ENCODE data around the gene BABAM2. TPM values are rescaled to one million over a fixed set of nuclear protein-coding genes. Genes with fewer than 3 reads are reported as not detected.

The BABAM2 gene
- total RNA-seq, 1 experiment from 2014 or later: 27.1 TPM

DNA sequence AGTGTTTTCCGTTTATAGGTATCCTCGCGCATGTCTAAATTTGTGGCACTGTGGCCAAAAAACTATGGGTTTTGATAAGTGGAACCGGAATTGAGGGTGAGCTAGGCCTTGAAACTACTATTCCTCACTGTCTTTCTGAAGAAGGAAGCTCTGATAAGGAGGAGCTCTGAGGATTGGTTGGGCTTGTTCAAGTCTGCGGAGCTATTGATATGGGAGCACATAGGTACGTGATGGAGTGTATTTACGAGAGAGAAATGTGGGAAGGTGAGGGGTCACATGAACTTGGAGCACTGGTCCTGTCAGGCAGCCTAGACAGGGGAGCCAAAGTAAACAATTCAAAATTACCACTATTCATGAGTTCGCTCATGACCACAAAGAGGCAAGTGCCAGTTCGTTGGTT lies 131.4 kb downstream of the BABAM2 start:
- no peaks in the 10 kb centered on the region for H4K20me1 ChIP-seq (ENCODE audit: control insufficient read depth, insufficient read depth, insufficient read length)
- H3K4me2 ChIP-seq (ENCODE audit: insufficient read depth, insufficient read length, low read length): no peak overlapping the region
- H3K18ac ChIP-seq (ENCODE audit: insufficient read length, low read depth, low read length): no peak overlapping the region
- no peak overlapping the region for H4K5ac ChIP-seq (ENCODE audit: insufficient read length, low read depth, low read length)
- H3K23me2 ChIP-seq (ENCODE audit: insufficient read length, low read depth, low read length, poor library complexity, severe bottlenecking): no peaks in the 10 kb centered on the region
- no peak overlapping the region for H3K4ac ChIP-seq (ENCODE audit: low read depth, low read length)
- no peaks in the 10 kb centered on the region; the same call in 1 of the 2 replicates for H3K4me1 ChIP-seq (ENCODE audit: insufficient read depth, low read length)
- H4K91ac ChIP-seq (ENCODE audit: insufficient read length, low read depth, low read length): no peak overlapping the region
- no peaks in the 10 kb centered on the region for H3K27me3 ChIP-seq (ENCODE audit: insufficient read depth, low read length)
- no peaks in the 10 kb centered on the region for H3K9me3 ChIP-seq (ENCODE audit: control insufficient read depth, low read depth, low read length)
- Mint-ChIP-seq H3K4me1 (peaks cover 1 to 3% of the 10 kb centered on the region in 2 experiments), H3K4me3 (no peak overlapping the region), H3K27me3 (ENCODE audit: low read depth) (no peaks in the 10 kb centered on the region), H3K36me3 (ENCODE audit: insufficient read depth in 1 of 3, low read depth in 3 of 3) (peaks cover 3 to 11% (median 7%) of the 10 kb centered on the region in 3 experiments; a peak in 6 of 7 replicates), H3K9me3 (peaks cover 2 to 3% of the 10 kb centered on the region in 2 experiments; a peak in 3 of 5 replicates), H3K27ac (no peak overlapping the region)
- no peak overlapping the region for H2BK120ac ChIP-seq (ENCODE audit: low read depth, low read length, poor library complexity, severe bottlenecking)
- H3K56ac ChIP-seq (ENCODE audit: insufficient read length, low read depth, low read length): no peak overlapping the region
- no peak overlapping the region for H3K23ac ChIP-seq (ENCODE audit: insufficient read length, low read depth, low read length)
- TF ChIP-seq CTCF (conservative IDR thresholded peaks at IDR 0.05): no peak
- no peak overlapping the region for H2AFZ ChIP-seq (ENCODE audit: low read length)
- no peak overlapping the region for H2BK12ac ChIP-seq (ENCODE audit: insufficient read length, low read depth, low read length)
- H3K9ac ChIP-seq (ENCODE audit: extremely low read depth, insufficient read length, low read length): no peak overlapping the region
- H3K14ac ChIP-seq (ENCODE audit: insufficient read depth, low read length): no peak overlapping the region
- H3K79me2 ChIP-seq (ENCODE audit: insufficient read depth, low read length): no peaks in the 10 kb centered on the region
- H3K79me1 ChIP-seq (ENCODE audit: insufficient read depth, low read depth, low read length, poor library complexity, severe bottlenecking): no peaks in the 10 kb centered on the region
- H3K27ac ChIP-seq (ENCODE audit: insufficient read length, low read depth, low read length): no peak overlapping the region
- no peak overlapping the region for H2AK5ac ChIP-seq (ENCODE audit: insufficient read length, low read length)
- no peak overlapping the region for H2BK15ac ChIP-seq (ENCODE audit: low read depth, low read length)
- no peak for DNase-seq
- WGBS (ENCODE audit: extremely low coverage, insufficient read length, low lambda C conversion rate): no CpG with 5 or more reads among the region's 9 CpGs
- H2BK5ac ChIP-seq (ENCODE audit: insufficient read length, low read length): no peak overlapping the region
- H3T11ph ChIP-seq (ENCODE audit: low read length): no peak overlapping the region
- H4K8ac ChIP-seq (replicated peaks; ENCODE audit: insufficient read length, low read depth, low read length): no peak overlapping the region
- H2BK20ac ChIP-seq (ENCODE audit: low read depth, low read length, poor library complexity, severe bottlenecking): no peak overlapping the region

All from H9 (cell line).